CD4-positive, alpha-beta T cell treated with Interferon gamma for 1 hour (primary cell): ENCODE measurements around the gene PLEKHG4B.

Source experiments
- DNase-seq: peaks from one replicate; pipeline ENCODE4 v3.0.0-alpha.2; 2020

Gene PLEKHG4B

GRCh38 chr5:139579-140442, 47.8 kb downstream of the PLEKHG4B start:
- DNase-seq, result no peak

GRCh38 chr5:140443-140829, 48.5 kb downstream of the PLEKHG4B start:
- DNase-seq, result no peak

DNA sequence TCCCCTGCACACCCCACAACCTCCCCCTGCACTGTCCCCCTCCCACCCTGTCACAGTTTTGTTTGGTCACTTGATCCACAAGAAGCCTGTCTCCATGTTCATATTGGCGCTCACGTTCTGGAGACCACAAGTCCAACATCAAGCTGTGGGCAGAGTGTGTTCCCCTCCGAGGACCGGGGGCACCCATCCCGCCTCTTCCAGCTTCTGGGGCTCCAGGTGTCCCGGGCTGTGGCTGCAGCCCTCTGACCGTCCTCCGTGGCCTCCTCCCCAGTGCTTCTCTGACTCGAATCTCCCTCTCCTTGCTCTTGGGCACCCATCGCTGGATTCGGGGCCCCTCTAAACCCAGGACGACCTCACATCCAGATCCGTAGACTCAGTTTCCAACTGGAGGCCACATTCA, 49.2 kb downstream of the PLEKHG4B start:
- DNase-seq, result no peak

- no peak for DNase-seq
Observed at GRCh38 chr5:141761-142160, 49.8 kb downstream of the PLEKHG4B start.

DNA sequence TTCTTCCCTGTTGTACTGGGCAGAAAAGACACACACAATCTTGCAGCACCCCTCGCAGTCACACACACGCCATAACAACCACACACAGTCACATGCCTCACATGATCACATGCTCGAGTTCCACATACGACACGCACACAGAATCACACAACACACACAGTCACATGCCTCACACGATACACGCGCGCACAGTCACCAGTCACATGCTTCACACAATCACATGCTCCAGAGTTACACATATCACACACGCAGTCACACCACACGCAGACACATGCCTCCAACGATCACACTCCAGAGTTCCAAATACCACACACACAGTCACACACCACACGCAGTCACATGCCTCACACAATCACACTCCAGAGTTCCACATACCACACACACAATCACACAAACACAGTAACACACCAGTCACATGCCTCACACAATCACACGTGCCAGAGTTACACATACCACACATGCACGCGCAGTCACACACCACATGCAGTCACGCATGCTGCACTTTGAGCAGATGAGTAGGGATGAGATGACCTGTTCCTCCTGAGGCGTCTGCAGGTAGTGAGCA, 50.4 kb downstream of the PLEKHG4B start:
- DNase-seq, result no peak

DNA sequence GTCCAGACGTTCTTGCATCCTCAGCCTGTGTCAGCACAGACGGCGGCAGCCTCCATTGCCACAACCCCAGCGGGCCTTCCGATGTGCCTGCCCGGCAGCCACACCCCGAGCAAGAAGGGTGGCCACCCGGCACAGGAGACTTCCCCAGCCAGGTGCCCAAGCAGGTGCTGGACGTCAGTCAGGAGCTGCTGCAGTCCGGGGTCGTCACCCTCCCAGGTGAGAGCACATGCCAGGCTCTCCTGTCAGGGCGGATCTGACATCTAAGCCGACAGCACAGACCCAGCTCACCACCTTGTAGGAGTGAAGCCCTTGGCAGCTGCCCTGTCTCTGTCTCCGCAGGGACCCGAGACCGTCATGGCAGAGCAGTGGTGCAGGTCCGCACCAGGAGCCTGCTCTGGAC, 51.1 kb downstream of the PLEKHG4B start:
- DNase-seq, result no peak

DNA sequence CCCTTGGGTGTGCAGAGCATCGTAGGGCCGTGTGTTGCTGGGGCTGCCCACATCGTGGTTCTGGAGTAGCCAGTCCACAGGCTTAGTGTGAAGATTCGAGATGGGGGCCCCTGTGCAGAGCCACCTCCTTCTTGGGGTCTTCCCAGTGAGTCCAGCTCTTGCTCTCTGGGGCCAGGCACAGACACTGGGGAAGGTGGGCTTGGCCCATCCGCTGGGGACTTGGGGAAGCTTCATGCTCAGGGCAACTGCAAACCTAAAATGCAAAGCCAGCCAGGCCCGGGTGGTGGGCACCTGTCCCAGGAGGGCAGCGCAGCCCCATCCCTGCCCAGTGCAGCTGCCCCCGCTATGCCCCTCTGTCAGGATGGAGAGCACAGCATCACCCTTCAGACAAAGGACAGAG, 53.0 kb downstream of the PLEKHG4B start:
- DNase-seq, result no peak

GRCh38 chr5:145585-146323, 53.8 kb downstream of the PLEKHG4B start:
- no peak for DNase-seq

- no peak for DNase-seq
Observed at GRCh38 chr5:147751-148150, 55.8 kb downstream of the PLEKHG4B start.

DNA sequence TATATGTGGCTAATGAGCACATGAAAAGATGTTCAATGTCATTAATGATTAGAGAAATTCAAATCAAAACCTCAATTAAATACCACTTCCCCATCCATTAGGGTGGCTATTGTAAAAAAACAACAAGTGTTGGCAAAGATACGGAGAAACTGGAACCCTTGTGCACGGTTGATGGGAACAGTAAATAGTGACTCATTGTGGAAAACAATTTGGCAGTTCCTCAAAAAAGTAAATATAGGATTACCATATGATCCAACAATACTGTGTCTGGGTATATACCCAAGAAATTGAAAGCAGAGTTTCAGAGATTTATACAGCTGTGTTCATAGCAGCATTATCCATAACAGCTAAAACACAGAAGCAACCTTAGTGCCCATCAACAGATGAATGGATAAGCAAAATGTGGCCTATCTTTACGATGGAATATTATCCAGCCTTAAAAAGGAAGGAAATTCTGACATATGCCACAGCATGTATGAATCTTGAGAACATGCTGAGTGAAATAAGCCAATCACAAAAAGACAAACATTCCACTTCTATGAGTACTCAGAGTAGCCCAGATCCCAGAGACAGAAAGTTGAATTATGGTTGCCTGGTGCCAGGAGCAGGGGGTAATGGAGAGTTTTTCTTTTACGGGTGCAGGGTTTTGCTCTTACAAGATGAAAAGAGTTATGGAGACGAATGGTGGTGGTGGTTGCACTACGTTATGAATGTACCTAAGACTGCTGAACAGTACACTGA, 57.9 kb downstream of the PLEKHG4B start:
- DNase-seq, result no peak

DNA sequence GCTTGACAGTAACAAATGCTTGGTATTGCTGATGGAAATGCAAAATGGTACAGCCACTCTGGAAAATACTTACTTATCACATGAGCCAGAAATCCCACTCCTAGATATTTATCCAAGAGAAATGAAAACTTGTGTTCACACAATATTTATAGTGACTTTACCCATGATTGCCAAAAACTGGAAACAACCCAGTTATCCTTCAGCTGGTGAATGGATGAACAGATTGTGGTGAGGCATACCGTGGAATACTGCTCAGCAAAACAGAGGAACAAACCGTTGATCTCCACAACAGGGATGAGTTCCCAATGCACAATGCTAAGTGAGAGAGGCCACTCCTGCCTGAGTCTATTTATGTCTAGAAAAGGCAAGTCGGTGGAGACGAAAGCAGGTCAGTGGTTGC, 58.8 kb downstream of the PLEKHG4B start:
- DNase-seq, result no peak

GRCh38 chr5:152077-152476, 60.1 kb downstream of the PLEKHG4B start:
- no peak for DNase-seq

DNA sequence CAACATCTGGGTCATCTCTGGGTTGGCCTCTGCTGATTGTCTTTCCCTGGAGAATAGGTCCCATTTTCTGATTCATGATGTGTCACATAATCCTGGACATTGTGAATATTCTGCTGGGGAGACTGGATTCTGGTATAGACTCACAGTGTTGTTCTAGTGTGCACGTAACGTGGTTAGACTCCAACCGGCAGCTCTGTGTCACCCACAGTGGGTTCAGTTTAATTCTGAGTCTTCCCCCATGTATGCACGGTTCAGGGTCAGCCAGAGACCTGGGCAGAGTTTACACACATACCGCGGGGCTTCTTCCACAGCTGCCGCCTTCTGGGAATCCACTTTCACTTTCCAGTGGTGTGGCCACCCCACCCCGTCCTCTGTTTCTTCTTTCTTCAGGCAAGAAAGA, 61.3 kb downstream of the PLEKHG4B start:
- no peak for DNase-seq

- DNase-seq, result no peak
Observed at GRCh38 chr5:154236-154635, 62.3 kb downstream of the PLEKHG4B start.

DNA sequence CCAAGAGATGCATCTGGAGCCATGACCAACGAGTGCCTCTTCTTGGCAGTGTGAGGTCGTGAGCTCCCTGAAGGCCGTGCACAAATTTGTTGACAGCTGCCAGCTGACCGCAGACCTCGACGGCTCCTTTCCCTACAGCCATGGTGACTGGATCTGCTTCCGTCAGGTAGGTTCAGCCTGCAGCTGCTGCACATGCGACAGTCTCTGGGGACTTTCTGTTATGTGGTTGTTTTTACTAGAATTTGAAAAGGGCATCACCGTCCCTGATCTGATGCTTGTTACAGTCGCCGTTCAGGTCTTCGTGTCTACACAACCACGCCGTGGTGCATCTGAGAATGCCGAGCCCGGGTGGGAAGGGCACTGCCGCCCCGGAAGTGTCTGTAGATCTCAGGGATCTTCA, 62.9 kb downstream of the PLEKHG4B start:
- DNase-seq, result no peak

DNA sequence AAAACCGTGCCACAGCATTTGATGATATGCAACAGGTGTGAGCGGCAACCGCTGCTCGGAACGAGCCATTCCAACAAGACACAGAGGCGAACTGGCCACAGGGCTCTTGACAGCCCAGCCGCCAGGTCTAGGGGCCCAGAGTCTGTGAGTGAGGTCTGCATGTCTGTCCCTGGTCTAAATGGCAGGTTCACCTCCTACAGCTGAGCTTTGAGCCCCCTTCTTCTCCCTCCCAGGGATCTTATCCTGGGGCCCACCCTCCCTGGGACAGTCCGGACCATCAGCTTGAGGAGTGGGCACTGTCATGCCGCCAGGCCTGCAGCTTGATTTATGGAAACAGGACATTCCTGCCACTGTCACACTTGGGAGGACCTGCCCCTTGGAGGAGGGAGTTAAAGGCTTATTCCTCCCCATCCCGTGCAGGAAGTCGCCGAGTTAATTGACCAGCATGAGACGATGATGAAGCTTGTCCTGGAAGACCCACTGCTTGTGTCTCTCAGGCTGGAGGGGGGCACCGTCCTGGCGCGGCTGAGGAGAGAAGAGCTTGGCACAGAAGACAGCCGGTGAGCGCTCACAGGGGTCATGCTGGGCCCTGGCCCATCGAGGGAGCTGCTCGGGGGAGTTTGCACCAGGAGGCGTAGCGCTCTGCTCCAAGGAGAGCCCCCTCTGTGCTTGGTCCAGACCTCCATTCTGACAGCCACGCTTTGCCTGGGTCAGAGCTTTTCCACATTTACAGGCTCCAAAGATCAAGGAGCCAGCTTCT, 63.9 kb downstream of the PLEKHG4B start:
- DNase-seq, result no peak

- no peak for DNase-seq
Observed at GRCh38 chr5:156411-157072, 64.6 kb downstream of the PLEKHG4B start.

DNA sequence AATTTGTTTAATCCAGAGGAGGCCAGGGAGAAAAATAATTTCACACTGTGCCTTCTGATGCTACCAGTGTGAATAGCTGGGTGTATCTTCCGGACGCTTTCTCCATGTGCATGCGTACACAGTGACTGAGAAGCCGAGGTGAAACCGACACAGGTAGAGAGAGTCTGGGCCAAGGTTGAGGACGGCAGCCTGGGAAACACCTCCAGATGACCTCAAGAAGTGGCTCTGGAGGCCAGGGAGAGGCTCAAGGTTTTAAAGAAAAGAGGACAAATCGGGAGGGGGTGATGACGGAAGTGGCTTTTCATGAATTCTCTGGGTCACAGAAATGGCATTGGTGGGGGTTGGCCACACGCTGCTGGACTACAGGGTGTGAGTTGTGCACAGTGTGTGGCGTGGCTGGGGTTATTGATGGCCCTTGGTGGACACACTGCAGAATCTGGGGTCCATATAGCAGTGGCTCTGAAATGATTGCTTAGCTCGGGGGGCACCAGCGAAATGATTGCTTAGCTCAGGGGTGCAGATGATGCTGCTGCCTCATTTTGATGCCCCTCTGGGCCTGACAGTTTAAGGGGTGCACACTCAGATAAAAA, 65.3 kb downstream of the PLEKHG4B start:
- DNase-seq, result no peak

DNA sequence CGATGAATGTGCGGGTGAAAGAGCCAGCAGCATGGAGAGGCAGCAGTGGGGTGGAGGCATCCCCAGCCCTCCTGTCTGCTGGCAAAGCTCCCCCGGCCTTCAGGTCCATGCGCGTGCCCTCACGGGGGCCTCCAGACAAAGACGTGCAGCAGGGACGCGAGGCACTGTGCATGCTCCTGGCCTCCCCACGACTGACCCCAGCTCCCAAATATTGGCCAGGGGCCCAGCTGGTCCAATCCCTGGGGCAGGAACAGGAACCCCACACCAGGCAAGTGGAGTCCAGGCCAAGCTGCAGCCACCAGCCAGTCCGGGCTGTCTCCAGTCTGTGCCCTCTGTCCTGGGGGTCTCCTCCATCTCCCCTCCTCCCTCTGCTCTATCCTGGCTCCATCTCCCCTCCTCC, 65.8 kb downstream of the PLEKHG4B start:
- no peak for DNase-seq

- no peak for DNase-seq
Observed at GRCh38 chr5:158807-159447, 67.0 kb downstream of the PLEKHG4B start.
